Measurements from ENCODE around the gene SLC30A3. TPM values are rescaled to one million over a fixed set of nuclear protein-coding genes. Genes with fewer than 3 reads are reported as not detected.

The SLC30A3 gene
- total and polyA plus RNA-seq, 10 of the 15 experiments (the other 5 are each of a cell fraction or from before 2014, with no cell fraction given): 0.23 TPM; not detected in 9

- TF ChIP-seq EP300 (IDR thresholded peaks at IDR 0.05; ENCODE audit: borderline replicate concordance in 1 of 2, control insufficient read depth in 1 of 2, low read depth in 2 of 2, low read length in 2 of 2): 0 out of 4 replicates have a peak, but pooled peaks of 1 of the 2 experiments have one; percentile 14
- no peak for TF ChIP-seq TCF7 (IDR thresholded peaks at IDR 0.05; ENCODE audit: borderline replicate concordance)
- TF ChIP-seq BACH1 (IDR thresholded peaks at IDR 0.05; ENCODE audit: borderline replicate concordance): no peak
- peak in 1 of 2 experiments; percentile 5; a peak in 1 of 4 replicates for TF ChIP-seq IKZF2 (IDR thresholded peaks at IDR 0.05)
- no peak for TF ChIP-seq FOXM1 (IDR thresholded peaks at IDR 0.05; ENCODE audit: low read depth, low read length)
- TF ChIP-seq PAX5 (IDR thresholded peaks at IDR 0.05; ENCODE audit: borderline replicate concordance, low read depth, low read length): peak; percentile 56; the same call in 1 of the 2 replicates
- no peak for TF ChIP-seq TAF1 (IDR thresholded peaks at IDR 0.05; ENCODE audit: borderline replicate concordance, low read depth, low read length)
- TF ChIP-seq RUNX3 (IDR thresholded peaks at IDR 0.05; ENCODE audit: low read length): peak; percentile 28; the same call in 1 of the 2 replicates
- peak; percentile 61; the same call in 1 of the 2 replicates for TF ChIP-seq PKNOX1 (IDR thresholded peaks at IDR 0.05)
- no peak for TF ChIP-seq BMI1 (IDR thresholded peaks at IDR 0.05; ENCODE audit: borderline replicate concordance)
- no peak for TF ChIP-seq ELK1 (IDR thresholded peaks at IDR 0.05; ENCODE audit: low read depth, low read length)
- no peak for TF ChIP-seq MAX (IDR thresholded peaks at IDR 0.05; ENCODE audit: low read depth, low read length)
- TF ChIP-seq ATF7 (IDR thresholded peaks at IDR 0.05; ENCODE audit: low read depth): no peak
- no peak for TF ChIP-seq TBL1XR1 (IDR thresholded peaks at IDR 0.05; ENCODE audit: low read depth, low read length)
- TF ChIP-seq SIN3A (IDR thresholded peaks at IDR 0.05; ENCODE audit: low read depth, low read length): no peak
- TF ChIP-seq USF1 (IDR thresholded peaks at IDR 0.05; ENCODE audit: borderline replicate concordance, extremely low read length, insufficient read depth, low read depth, low read length): no peak
- peak; percentile 82 for TF ChIP-seq YY1 (IDR thresholded peaks at IDR 0.05; ENCODE audit: low read depth, low read length)
- no peak for TF ChIP-seq BCLAF1 (IDR thresholded peaks at IDR 0.05)
- TF ChIP-seq ETV6 (conservative IDR thresholded peaks at IDR 0.05 in 1 of 2, IDR thresholded peaks at IDR 0.05 in 1 of 2; ENCODE audit: borderline replicate concordance in 1 of 2, low read depth in 1 of 2): no peak; a peak in 1 of 4 replicates
- no peak for TF ChIP-seq BRCA1 (IDR thresholded peaks at IDR 0.05; ENCODE audit: low read depth, low read length)
- no peak for TF ChIP-seq NRF1 (conservative IDR thresholded peaks at IDR 0.05; ENCODE audit: low read depth, low read length)
- no peak for TF ChIP-seq NFYA (IDR thresholded peaks at IDR 0.05; ENCODE audit: borderline replicate concordance, low read depth, low read length)
These were observed 50.0 kb downstream of the SLC30A3 start (continued) for GRCh38 chr2:27212626-27213471.

Data from GM12878 (cell line).